ENCODE measurements around the gene SGK2.
"Not testable (repeated sequence)": the region's sequence is repeated elsewhere in the genome, so short reads cannot be mapped to it uniquely, and the experiment has no call there.

SGK2 gene

DNA sequence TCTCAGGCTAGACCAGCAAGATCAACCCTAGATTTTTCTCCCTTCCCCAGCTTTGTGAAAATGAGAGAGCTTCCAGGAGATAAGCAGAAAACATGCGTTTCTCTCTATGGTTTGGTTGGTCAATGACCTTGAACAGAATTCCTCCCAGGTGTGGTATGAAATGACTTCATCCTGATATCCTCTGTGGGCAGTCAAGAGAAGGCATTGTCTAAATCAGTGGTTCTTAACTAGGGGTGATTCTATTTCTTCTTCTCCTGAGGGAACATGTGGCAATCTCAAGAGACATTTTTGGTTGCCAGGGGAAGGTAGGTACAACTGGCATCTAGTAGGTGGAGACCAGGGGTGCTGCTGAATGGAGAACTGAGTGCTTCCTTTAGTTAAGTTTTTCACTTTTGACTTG is 44.3 kb downstream of the SGK2 start:
- DNase-seq (ENCODE audit: low read depth) = no peak

DNA sequence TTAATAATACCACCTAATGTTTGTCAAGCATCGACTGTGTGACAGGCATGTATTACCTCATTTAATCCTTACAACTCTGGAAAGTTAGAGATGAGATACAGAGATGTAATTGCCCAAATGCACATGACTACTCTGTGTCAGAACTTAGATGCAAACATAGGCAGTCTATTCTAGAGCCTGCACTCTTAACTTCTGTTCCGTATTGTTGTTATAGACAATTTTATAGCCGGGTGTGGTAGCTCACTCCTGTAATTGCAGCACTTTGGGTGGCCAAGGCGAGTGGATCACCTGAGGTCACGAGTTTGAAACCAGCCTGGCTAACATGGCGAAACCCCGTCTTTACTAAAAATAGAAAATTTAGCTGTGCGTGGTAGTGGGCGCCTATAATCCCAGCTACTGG is 46.9 kb downstream of the SGK2 start:
- DNase-seq (ENCODE audit: low read depth) = no peak

DNA sequence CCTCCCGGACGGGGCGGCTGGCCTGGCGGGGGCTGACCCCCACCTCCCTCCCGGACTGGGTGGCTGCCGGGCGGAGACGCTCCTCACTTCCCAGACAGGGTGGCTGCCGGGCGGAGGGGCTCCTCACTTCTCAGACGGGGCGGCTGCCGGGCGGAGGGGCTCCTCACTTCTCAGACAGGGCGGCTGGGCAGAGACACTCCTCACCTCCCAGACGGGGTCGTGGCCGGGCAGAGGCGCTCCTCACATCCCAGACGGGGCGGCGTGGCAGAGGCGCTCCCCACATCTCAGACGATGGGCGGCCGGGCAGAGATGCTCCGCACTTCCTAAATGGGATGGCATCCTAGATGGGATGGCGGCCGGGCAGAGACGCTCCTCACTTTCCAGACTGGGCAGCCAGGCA is 48.5 kb downstream of the SGK2 start:
- DNase-seq (ENCODE audit: low read depth) = not testable (repeated sequence)

DNA sequence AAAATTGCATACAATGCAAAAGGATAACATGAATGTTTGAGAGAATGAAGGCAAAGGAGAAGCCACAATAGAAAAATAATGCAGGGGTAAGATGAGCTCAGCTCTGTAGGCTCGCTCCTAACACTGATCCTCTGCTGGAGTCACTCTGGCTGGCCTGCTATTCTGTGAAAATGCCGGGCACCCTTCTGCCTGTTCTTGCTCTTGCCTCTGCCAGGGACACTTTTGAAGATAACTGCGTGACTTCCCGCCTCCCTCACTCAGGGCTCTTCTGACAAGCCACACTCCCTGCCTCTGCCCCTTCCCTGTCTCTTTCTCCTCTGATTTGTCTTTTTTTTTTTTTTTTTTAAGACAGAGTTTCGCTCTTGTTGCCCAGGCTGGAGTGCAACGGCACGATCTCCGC is 72.8 kb downstream of the SGK2 start:
- no peak for DNase-seq (ENCODE audit: low read depth)

Data from stimulated activated CD8-positive, alpha-beta memory T cell treated with anti-CD3 and anti-CD28 coated beads, Interleukin-15, amount 100 ng/mL, for 24 hours (primary cell).